GM21447 (cell line): ENCODE data around the gene CORO7.

ENCODE experiments used
- ATAC-seq: cut with Tn5 transposase; IDR thresholded peaks from one replicate; pipeline ENCODE4 v1.9.1; 2021; ENCODE audit not compliant: unreplicated experiment

CORO7 gene

GRCh38 chr16:4385789-4386450, 30.5 kb downstream of the CORO7 start:
- ATAC-seq = no peak

GRCh38 chr16:4385066-4385788, 31.2 kb downstream of the CORO7 start:
- no peak for ATAC-seq

GRCh38 chr16:4384509-4384942, 31.9 kb downstream of the CORO7 start:
- no peak for ATAC-seq

- no peak for ATAC-seq
Measured at GRCh38 chr16:4383591-4384444, 32.6 kb downstream of the CORO7 start.

GRCh38 chr16:4382795-4383357, 33.5 kb downstream of the CORO7 start:
- ATAC-seq = no peak

GRCh38 chr16:4381935-4382794, 34.2 kb downstream of the CORO7 start:
- no peak for ATAC-seq

- ATAC-seq = no peak
Measured at GRCh38 chr16:4381072-4381934, 35.1 kb downstream of the CORO7 start.

GRCh38 chr16:4380119-4381063, 36.0 kb downstream of the CORO7 start:
- ATAC-seq = no peak

GRCh38 chr16:4378999-4379690, 37.3 kb downstream of the CORO7 start:
- ATAC-seq = no peak

GRCh38 chr16:4378161-4378666, 38.2 kb downstream of the CORO7 start:
- ATAC-seq = no peak

GRCh38 chr16:4377573-4378154, 38.7 kb downstream of the CORO7 start:
- no peak for ATAC-seq

- ATAC-seq = no peak
Measured at GRCh38 chr16:4376893-4377572, 39.4 kb downstream of the CORO7 start.

GRCh38 chr16:4376126-4376892, 40.1 kb downstream of the CORO7 start:
- ATAC-seq = no peak

- no peak for ATAC-seq
Measured at GRCh38 chr16:4375717-4376116, 40.7 kb downstream of the CORO7 start.

- no peak for ATAC-seq
Measured at GRCh38 chr16:4373909-4374742, 42.3 kb downstream of the CORO7 start.
